H1 (cell line): ENCODE data around the gene KCNA10. TPM values are rescaled to one million over a fixed set of nuclear protein-coding genes. Genes with fewer than 3 reads are reported as not detected.

ENCODE experiments used
- CTCF ChIA-PET: fragments of 300-600 bp; sonication (Branson Sonifier 250); formaldehyde crosslinking; loops from one replicate; lab custom pipeline; 2021; ENCODE audit not compliant: partially characterized antibody; lab: Charles Lee
- POLR2A ChIA-PET: fragments of 300-600 bp; sonication (Branson Sonifier 250); formaldehyde crosslinking; loops from one replicate; lab custom pipeline; 2021; ENCODE audit warnings: inconsistent platforms; ENCODE audit not compliant: partially characterized antibody; lab: Charles Lee
- DNase-seq, 2 experiments: peaks; one replicate each; pipeline versions ENCODE4 v3.0.0 to v3.0.0-alpha.2; 2010 to 2022; ENCODE audit warnings: low spot score in 2 of 2, low read depth in 1 of 2, mixed read lengths in 1 of 2
- FAIRE-seq: peaks from 2 replicates; lab custom pipeline; 2011; peaks lifted over from hg19 to GRCh38; lab: Jason Lieb, UNC
- H2AFZ ChIP-seq: 2 replicates; pipeline ENCODE4 v1.8.1; 2012; ENCODE audit warnings: low read length, inconsistent platforms
- H2AK5ac ChIP-seq: 2 replicates; pipeline ENCODE4 v1.6.1; 2013; ENCODE audit warnings: low read depth, low read length
- H2BK120ac ChIP-seq: replicated peaks from 2 replicates; pipeline ENCODE3; 2013; ENCODE audit warnings: low read depth, low read length, inconsistent platforms
- H2BK12ac ChIP-seq: 2 replicates; pipeline ENCODE4 v1.6.1; 2013; ENCODE audit warnings: low read depth, low read length
- H2BK15ac ChIP-seq: 2 replicates; pipeline ENCODE4 v1.6.1; 2013; ENCODE audit warnings: low read length
- H2BK20ac ChIP-seq: 2 replicates; pipeline ENCODE4 v1.6.1; 2013; ENCODE audit warnings: low read length
- H2BK5ac ChIP-seq: 2 replicates; pipeline ENCODE4 v1.6.1; 2013; ENCODE audit warnings: low read depth, low read length
- H3K14ac ChIP-seq: 2 replicates; pipeline ENCODE4 v1.6.1; 2013; ENCODE audit warnings: inconsistent platforms; ENCODE audit not compliant: insufficient read length
- H3K18ac ChIP-seq: 2 replicates; pipeline ENCODE4 v1.6.1; 2013; ENCODE audit warnings: low read length; ENCODE audit errors: extremely low read depth
- H3K23ac ChIP-seq: 2 replicates; pipeline ENCODE4 v1.6.1; 2013; ENCODE audit warnings: inconsistent platforms; ENCODE audit not compliant: insufficient read length
- H3K23me2 ChIP-seq: 2 replicates; pipeline ENCODE4 v1.6.1; 2013; ENCODE audit warnings: low read depth, low read length
- H3K27ac ChIP-seq: 2 replicates; pipeline ENCODE4 v1.6.1; 2011; ENCODE audit warnings: low read depth, low read length, inconsistent platforms
- H3K27me3 ChIP-seq, 4 experiments: replicated peaks in 1 of 4; 1 replicate in 1 of 4; 2 replicates in 3 of 4; pipeline versions ENCODE4 v1.6.1 to v1.8.1; 2011 to 2013; ENCODE audit warnings: low read length in 3 of 4, mild to moderate bottlenecking in 3 of 4, inconsistent platforms in 2 of 4, mixed read lengths in 2 of 4, moderate library complexity in 1 of 4; ENCODE audit not compliant: control insufficient read depth in 3 of 4, insufficient read depth in 3 of 4; ENCODE audit errors: extremely low read depth in 1 of 4
- H3K36me3 ChIP-seq, 4 experiments: 2 replicates each; pipeline versions ENCODE4 v1.6.1 to v1.8.1; 2011 to 2013; ENCODE audit warnings: mild to moderate bottlenecking in 4 of 4, low read length in 3 of 4, moderate library complexity in 2 of 4, control low read depth in 1 of 4, inconsistent platforms in 1 of 4; ENCODE audit not compliant: insufficient read depth in 4 of 4, control insufficient read depth in 2 of 4
- H3K4ac ChIP-seq: replicated peaks from 2 replicates; pipeline ENCODE3; 2013; ENCODE audit warnings: low read length, low read depth, mixed read lengths, inconsistent platforms; ENCODE audit not compliant: insufficient read length
- H3K4me1 ChIP-seq, 4 experiments: replicated peaks in 1 of 4; 1 replicate in 1 of 4; 2 replicates in 3 of 4; pipeline versions ENCODE4 v1.6.1 to v1.8.1; 2011 to 2013; ENCODE audit warnings: low read length in 3 of 4, inconsistent platforms in 2 of 4, mixed read lengths in 1 of 4; ENCODE audit not compliant: insufficient read depth in 4 of 4, control insufficient read depth in 3 of 4
- H3K4me2 ChIP-seq, 2 experiments: 2 replicates each; pipeline versions ENCODE4 v1.6.1 to v1.8.1; 2011 to 2013; ENCODE audit warnings: low read depth in 2 of 2, low read length in 2 of 2, control low read depth in 1 of 2, inconsistent platforms in 1 of 2, mild to moderate bottlenecking in 1 of 2; ENCODE audit not compliant: insufficient read depth in 1 of 2
- H3K4me3 ChIP-seq, 4 experiments: fragments of 200-600, 300-600 bp in 1 of 4; sonication (generic), shearing (Covaris generic), sonication (Bioruptor Twin) in 1 of 4; 2 replicates each; pipeline versions ENCODE4 v1.5.1 to v1.8.1; 2011 to 2016; ENCODE audit warnings: low read length in 4 of 4, low read depth in 3 of 4, control low read depth in 2 of 4, inconsistent platforms in 2 of 4, mild to moderate bottlenecking in 2 of 4, mixed read lengths in 1 of 4, moderate library complexity in 1 of 4; ENCODE audit not compliant: insufficient read depth in 2 of 4; ENCODE audit errors: extremely low read depth in 1 of 4
- H3K56ac ChIP-seq: replicated peaks from 2 replicates; pipeline ENCODE3; 2013; ENCODE audit warnings: low read depth, mild to moderate bottlenecking, mixed read lengths, low read length, inconsistent platforms; ENCODE audit not compliant: insufficient read length
- H3K79me1 ChIP-seq: 2 replicates; pipeline ENCODE4 v1.6.1; 2013; ENCODE audit warnings: low read depth, low read length, control low read depth
- H3K79me2 ChIP-seq, 2 experiments: 2 replicates each; pipeline versions ENCODE4 v1.6.1 to v1.8.1; 2012 to 2013; ENCODE audit warnings: low read length in 2 of 2, mild to moderate bottlenecking in 2 of 2, inconsistent platforms in 1 of 2; ENCODE audit not compliant: insufficient read depth in 2 of 2, control insufficient read depth in 1 of 2
- H3K9ac ChIP-seq, 4 experiments: replicated peaks in 1 of 4; 1 replicate in 1 of 4; 2 replicates in 3 of 4; pipeline versions ENCODE4 v1.6.1 to v1.8.1; 2011 to 2013; ENCODE audit warnings: low read depth in 3 of 4, low read length in 3 of 4, control low read depth in 2 of 4, mild to moderate bottlenecking in 2 of 4, moderate library complexity in 2 of 4, inconsistent platforms in 1 of 4; ENCODE audit errors: extremely low read depth in 1 of 4
- H3K9me3 ChIP-seq, 2 experiments: 2 replicates each; pipeline versions ENCODE4 v1.6.1 to v1.8.1; 2012 to 2013; ENCODE audit warnings: mild to moderate bottlenecking in 2 of 2, moderate library complexity in 2 of 2, control low read depth in 1 of 2, inconsistent platforms in 1 of 2, low read depth in 1 of 2, low read length in 1 of 2, mixed read lengths in 1 of 2; ENCODE audit not compliant: insufficient read depth in 2 of 2
- H4K20me1 ChIP-seq, 2 experiments: replicated peaks in 1 of 2; 2 replicates each; pipeline versions ENCODE3 to v1.8.1; 2011 to 2013; ENCODE audit warnings: inconsistent platforms in 2 of 2, low read length in 2 of 2, mild to moderate bottlenecking in 1 of 2; ENCODE audit not compliant: insufficient read depth in 2 of 2, control insufficient read depth in 1 of 2
- H4K5ac ChIP-seq: 2 replicates; pipeline ENCODE4 v1.6.1; 2013; ENCODE audit warnings: low read length, low read depth, mixed read lengths, inconsistent platforms; ENCODE audit not compliant: insufficient read length
- H4K8ac ChIP-seq: 2 replicates; pipeline ENCODE4 v1.8.0; 2013; ENCODE audit warnings: mild to moderate bottlenecking, moderate library complexity, low read length, inconsistent platforms; ENCODE audit not compliant: insufficient read depth; ENCODE audit errors: extremely low read depth
- H4K91ac ChIP-seq: replicated peaks from 2 replicates; pipeline ENCODE3; 2013; ENCODE audit warnings: low read length, mixed read lengths, inconsistent platforms; ENCODE audit not compliant: insufficient read length
- JUND ChIP-seq: IDR thresholded peaks from 2 replicates; pipeline ENCODE4 v1.6.1; 2011; ENCODE audit warnings: mild to moderate bottlenecking, improper control_type of control experiment, low read length
- KDM5A ChIP-seq: fragments of 200-600 bp; IDR thresholded peaks from 2 replicates; pipeline ENCODE4 v1.7.1; 2012; ENCODE audit warnings: mild to moderate bottlenecking, low read length, inconsistent platforms, mixed read lengths
- SP1 ChIP-seq: IDR thresholded peaks from 2 replicates; pipeline ENCODE4 v1.6.1; 2011; ENCODE audit warnings: low read depth, low read length
- YY1 ChIP-seq: IDR thresholded peaks from 2 replicates; pipeline ENCODE4 v1.6.1; 2011; ENCODE audit warnings: low read depth, mild to moderate bottlenecking, low read length
- WGBS, 2 experiments: shearing (Covaris generic) in 1 of 2; methylation state at CpG; one replicate each; pipeline versions ENCODE4 v1.1.6 to v1.1.7; 2013 to 2015; ENCODE audit warnings: low lambda C conversion rate in 2 of 2, mixed read lengths in 2 of 2, inconsistent platforms in 1 of 2, low coverage in 1 of 2, missing lambda C conversion rate in 1 of 2; ENCODE audit not compliant: insufficient replicate concordance in 2 of 2, insufficient coverage in 1 of 2, insufficient read length in 1 of 2; ENCODE audit errors: extremely low coverage in 1 of 2, missing lambda C conversion rate in 1 of 2; 5-methylcytosine and 5-hydroxymethylcytosine counted together
- polyA plus RNA-seq, 7 experiments: library from polyadenylated mRNA; depleted of rRNA in 3 of 7; stranded (reverse) in 5 of 7; unstranded in 2 of 7; fragments of >200 nt in 5 of 7; fragments of 200-250 nt in 2 of 7; gene quantifications; 1 replicate in 5 of 7; 2 replicates in 1 of 7; 4 replicates in 1 of 7; pipeline versions ENCODE4 v1.2.1 to v1.2.3, GENCODE V29; 2011 to 2013; ENCODE audit warnings: missing spikeins in 2 of 7, mixed read lengths in 2 of 7
- total RNA-seq: library from RNA; stranded (reverse); fragmentation: NEBNext Ultra II Directional; extraction: Animal tissue kit (Norgen Biotek cat#: 25700); gene quantifications from 2 replicates; pipeline ENCODE4 v1.2.1, GENCODE V29; 2021

The KCNA10 gene
- total and polyA plus RNA-seq, 2 of the 8 experiments (the other 6 are each of a cell fraction or from before 2014, with no cell fraction given), result not detected

- Histone ChIP-seq H2BK120ac (no peak overlapping the region), H4K8ac (no peak overlapping the region), H4K5ac (no peak overlapping the region), H3K79me2 (no peaks in the 10 kb centered on the region), H3K18ac (no peak overlapping the region), H3K27ac (no peak overlapping the region), H3K9ac (no peak overlapping the region), H4K91ac (no peak overlapping the region), H2BK15ac (no peak overlapping the region), H3K27me3 (no peaks in the 10 kb centered on the region; a peak in 2 of 7 replicates), H3K4ac (no peak overlapping the region), H3K23me2 (no peaks in the 10 kb centered on the region), H2AK5ac (no peak overlapping the region), H3K56ac (no peak overlapping the region), H3K36me3 (no peaks in the 10 kb centered on the region), H3K9me3 (no peaks in the 10 kb centered on the region), H2BK20ac (no peak overlapping the region), H3K79me1 (no peaks in the 10 kb centered on the region), H3K4me3 (no peak overlapping the region), H2BK12ac (no peak overlapping the region; the same call in 1 of the 2 replicates), H3K4me1 (peaks cover 0 to 7% (median 2%) of the 10 kb centered on the region in 4 experiments; a peak in 3 of 7 replicates), H3K14ac (no peak overlapping the region), H3K23ac (no peak overlapping the region), H2BK5ac (no peak overlapping the region), H2AFZ (no peak overlapping the region)
- WGBS, 2 experiments, result 95% methylated on average over 4 of the region's 4 CpGs; no CpG with 5 or more reads in 1 of the 2 experiments
- no peak for FAIRE-seq
- ChIA-PET POLR2A (no interaction called here), CTCF (interaction anchor here (0.7 to 3.1 kb wide), 3 partner anchors 10 to 71 kb away, joined by 3 to 30 read pairs (median 23); no protein-coding TSS in a partner anchor)
- DNase-seq, result no peak
- TF ChIP-seq JUND (no peak), KDM5A (no peak), SP1 (no peak), YY1 (no peak)
- TF ChIP-seq, all 59 proteins: peak for 0
- Histone ChIP-seq H4K20me1 (no peaks in the 10 kb centered on the region), H3K4me2 (no peak overlapping the region)
Observed at GRCh38 chr1:110506541-110506940, 12.4 kb downstream of the KCNA10 start.
